ENCODE results near the gene ANXA4.
"Not testable (repeated sequence)": the region's sequence is repeated elsewhere in the genome, so short reads cannot be mapped to it uniquely, and the experiment has no call there.

ANXA4 gene

GRCh38 chr2:69753659-69754363 lies 11.9 kb downstream of the ANXA4 start:
- no peak for DNase-seq (ENCODE audit: low spot score)

- no peak for DNase-seq (ENCODE audit: low spot score)
These were observed 12.7 kb downstream of the ANXA4 start for GRCh38 chr2:69754633-69755032.

GRCh38 chr2:69755862-69756467 lies 14.0 kb downstream of the ANXA4 start:
- DNase-seq (ENCODE audit: low spot score): no peak

- DNase-seq (ENCODE audit: low spot score): no peak
These were observed 20.1 kb downstream of the ANXA4 start for GRCh38 chr2:69762025-69762424.

GRCh38 chr2:69762513-69763494 lies 20.9 kb downstream of the ANXA4 start:
- no peak for DNase-seq (ENCODE audit: low spot score)

GRCh38 chr2:69763831-69764230 lies 21.9 kb downstream of the ANXA4 start:
- DNase-seq (ENCODE audit: low spot score): not testable (repeated sequence)

GRCh38 chr2:69764286-69765095 lies 22.6 kb downstream of the ANXA4 start:
- DNase-seq (ENCODE audit: low spot score): no peak

GRCh38 chr2:69765096-69765380 lies 23.1 kb downstream of the ANXA4 start:
- DNase-seq (ENCODE audit: low spot score): no peak

- no peak for DNase-seq (ENCODE audit: low spot score)
These were observed 24.1 kb downstream of the ANXA4 start for GRCh38 chr2:69766014-69766413.

- DNase-seq (ENCODE audit: low spot score): no peak
These were observed 25.1 kb downstream of the ANXA4 start for GRCh38 chr2:69767034-69767433.

GRCh38 chr2:69768235-69768634 lies 26.3 kb downstream of the ANXA4 start:
- no peak for DNase-seq (ENCODE audit: low spot score)

GRCh38 chr2:69768789-69769188 lies 26.9 kb downstream of the ANXA4 start:
- DNase-seq (ENCODE audit: low spot score): no peak

GRCh38 chr2:69769272-69769671 lies 27.3 kb downstream of the ANXA4 start:
- DNase-seq (ENCODE audit: low spot score): no peak

- peak; percentile 39 for DNase-seq (ENCODE audit: low spot score)
These were observed 28.3 kb downstream of the ANXA4 start for GRCh38 chr2:69770193-69770702.

- no peak for DNase-seq (ENCODE audit: low spot score)
These were observed 28.8 kb downstream of the ANXA4 start for GRCh38 chr2:69770747-69771146.

GRCh38 chr2:69771461-69771860 lies 29.5 kb downstream of the ANXA4 start:
- no peak for DNase-seq (ENCODE audit: low spot score)

- DNase-seq (ENCODE audit: low spot score): no peak
These were observed 31.3 kb downstream of the ANXA4 start for GRCh38 chr2:69773206-69773605.

GRCh38 chr2:69774258-69774983 lies 32.5 kb downstream of the ANXA4 start:
- not testable (repeated sequence) for DNase-seq (ENCODE audit: low spot score)

GRCh38 chr2:69774984-69775982 lies 33.3 kb downstream of the ANXA4 start:
- DNase-seq (ENCODE audit: low spot score): peak; percentile 48

All from CD4-positive, alpha-beta T cell treated with Interleukin-15 for 4 hours (primary cell).